NCI-H2107 (cell line): Measurements from ENCODE around the gene LAMC3.
"Not testable (repeated sequence)": the region's sequence is repeated elsewhere in the genome, so short reads cannot be mapped to it uniquely, and the experiment has no call there.

ENCODE experiments used
- DNase-seq: peaks from one replicate; lab custom pipeline; 2025; lab: John Stamatoyannopoulos, UW

LAMC3 gene

GRCh38 chr9:130991778-130992681, 16.9 kb upstream of the LAMC3 start:
- DNase-seq: no peak

- DNase-seq: no peak
Observed at GRCh38 chr9:130992682-130993032, 16.3 kb upstream of the LAMC3 start.

- DNase-seq: no peak
Observed at GRCh38 chr9:130993303-130994030, 15.5 kb upstream of the LAMC3 start.

- no peak for DNase-seq
Observed at GRCh38 chr9:130994135-130995085, 14.6 kb upstream of the LAMC3 start.

GRCh38 chr9:130995086-130996011, 13.6 kb upstream of the LAMC3 start:
- DNase-seq: no peak

GRCh38 chr9:130996205-130996604, 12.8 kb upstream of the LAMC3 start:
- no peak for DNase-seq

- no peak for DNase-seq
Observed at GRCh38 chr9:130996676-130997394, 12.1 kb upstream of the LAMC3 start.

GRCh38 chr9:130997395-130997684, 11.6 kb upstream of the LAMC3 start:
- DNase-seq: no peak

GRCh38 chr9:130997925-130998596, 10.9 kb upstream of the LAMC3 start:
- no peak for DNase-seq

- DNase-seq: no peak
Observed at GRCh38 chr9:130998597-130999244, 10.3 kb upstream of the LAMC3 start.

- DNase-seq: no peak
Observed at GRCh38 chr9:130999245-130999623, 9.7 kb upstream of the LAMC3 start.

- not testable (repeated sequence) for DNase-seq
Observed at GRCh38 chr9:131000526-131000925, 8.4 kb upstream of the LAMC3 start.

GRCh38 chr9:131001021-131001420, 8.0 kb upstream of the LAMC3 start:
- DNase-seq: no peak

GRCh38 chr9:131001990-131002389, 7.0 kb upstream of the LAMC3 start:
- DNase-seq: no peak

GRCh38 chr9:131006601-131007000, 2.4 kb upstream of the LAMC3 start:
- no peak for DNase-seq

- DNase-seq: no peak
Observed at GRCh38 chr9:131008086-131008485, 888 bp upstream of the LAMC3 start.

- DNase-seq: no peak
Observed at GRCh38 chr9:131008563-131008908, 438 bp upstream of the LAMC3 start.

GRCh38 chr9:131010482-131011273, 1.7 kb downstream of the LAMC3 start:
- DNase-seq: no peak
